HL-60 (cell line): ENCODE results near the gene ZNF821.

Experiments used
- DNase-seq, 2 experiments: peaks; one replicate each; pipeline ENCODE4 v3.0.0-alpha.2; 2010 to 2020; ENCODE audit warnings: low read depth in 1 of 2, low spot score in 1 of 2
- H3K27ac ChIP-seq: fragments of 250-450 bp; sonication (Bioruptor Pico); replicated peaks from 2 replicates; pipeline ENCODE4 v1.5.1; 2020; ENCODE audit warnings: mild to moderate bottlenecking, moderate library complexity
- H3K27me3 ChIP-seq: fragments of 250-450 bp; sonication (Bioruptor Pico); 2 replicates; pipeline ENCODE4 v1.5.1; 2021; ENCODE audit warnings: mild to moderate bottlenecking, moderate library complexity; ENCODE audit not compliant: insufficient read depth, poor library complexity, severe bottlenecking
- H3K4me3 ChIP-seq: replicated peaks from 2 replicates; pipeline ENCODE4 v1.5.1; 2011; ENCODE audit warnings: mild to moderate bottlenecking, control low read depth, low read length; ENCODE audit not compliant: insufficient read depth
- CTCF ChIP-seq: IDR thresholded peaks from one replicate; pipeline ENCODE4 v1.5.1; 2011; ENCODE audit warnings: low read length, control low read depth, inconsistent platforms; ENCODE audit not compliant: insufficient read depth
- GABPA ChIP-seq: IDR thresholded peaks from 2 replicates; pipeline ENCODE4 v1.6.1; 2012; ENCODE audit warnings: low read depth
- POLR2AphosphoS5 ChIP-seq: IDR thresholded peaks from 2 replicates; pipeline ENCODE4 v1.6.1; 2012; ENCODE audit warnings: low read depth
- SPI1 ChIP-seq: IDR thresholded peaks from 2 replicates; pipeline ENCODE4 v1.6.1; 2012; ENCODE audit warnings: low read depth, mild to moderate bottlenecking, borderline replicate concordance
- long read RNA-seq: library from polyadenylated mRNA; unstranded; transcript quantifications from one replicate; pipeline ENCODE4 v2.0.0, GENCODE V29; 2020
- TF ChIP-seq, protein P1 (sequence below): IDR thresholded peaks from 2 replicates; pipeline ENCODE4 v1.6.1; 2012; ENCODE audit warnings: low read depth; ENCODE audit not compliant: insufficient replicate concordance

Gene ZNF821
- long read RNA-seq, transcript ZNF821-202 (8 exons, 2,000 nt) = major isoform, 7 of 23 reads
- long read RNA-seq, partial matches to known transcripts = 0 of 23 reads
- long read RNA-seq, other reads (novel, unspliced or antisense) = 12 of 23 reads

- TF ChIP-seq SPI1 (no peak), CTCF (no peak), GABPA (no peak), POLR2AphosphoS5 (no peak)
- TF ChIP-seq, protein P1, sequence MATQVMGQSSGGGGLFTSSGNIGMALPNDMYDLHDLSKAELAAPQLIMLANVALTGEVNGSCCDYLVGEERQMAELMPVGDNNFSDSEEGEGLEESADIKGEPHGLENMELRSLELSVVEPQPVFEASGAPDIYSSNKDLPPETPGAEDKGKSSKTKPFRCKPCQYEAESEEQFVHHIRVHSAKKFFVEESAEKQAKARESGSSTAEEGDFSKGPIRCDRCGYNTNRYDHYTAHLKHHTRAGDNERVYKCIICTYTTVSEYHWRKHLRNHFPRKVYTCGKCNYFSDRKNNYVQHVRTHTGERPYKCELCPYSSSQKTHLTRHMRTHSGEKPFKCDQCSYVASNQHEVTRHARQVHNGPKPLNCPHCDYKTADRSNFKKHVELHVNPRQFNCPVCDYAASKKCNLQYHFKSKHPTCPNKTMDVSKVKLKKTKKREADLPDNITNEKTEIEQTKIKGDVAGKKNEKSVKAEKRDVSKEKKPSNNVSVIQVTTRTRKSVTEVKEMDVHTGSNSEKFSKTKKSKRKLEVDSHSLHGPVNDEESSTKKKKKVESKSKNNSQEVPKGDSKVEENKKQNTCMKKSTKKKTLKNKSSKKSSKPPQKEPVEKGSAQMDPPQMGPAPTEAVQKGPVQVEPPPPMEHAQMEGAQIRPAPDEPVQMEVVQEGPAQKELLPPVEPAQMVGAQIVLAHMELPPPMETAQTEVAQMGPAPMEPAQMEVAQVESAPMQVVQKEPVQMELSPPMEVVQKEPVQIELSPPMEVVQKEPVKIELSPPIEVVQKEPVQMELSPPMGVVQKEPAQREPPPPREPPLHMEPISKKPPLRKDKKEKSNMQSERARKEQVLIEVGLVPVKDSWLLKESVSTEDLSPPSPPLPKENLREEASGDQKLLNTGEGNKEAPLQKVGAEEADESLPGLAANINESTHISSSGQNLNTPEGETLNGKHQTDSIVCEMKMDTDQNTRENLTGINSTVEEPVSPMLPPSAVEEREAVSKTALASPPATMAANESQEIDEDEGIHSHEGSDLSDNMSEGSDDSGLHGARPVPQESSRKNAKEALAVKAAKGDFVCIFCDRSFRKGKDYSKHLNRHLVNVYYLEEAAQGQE = no peak
- DNase-seq = peak; percentile 56 to 67
- peak within 1 kb of the TSS; percentile 39; the same call in 1 of the 2 replicates for H3K27ac ChIP-seq
- no peaks in the 10 kb centered on the region for H3K27me3 ChIP-seq
- peak within 1 kb of the TSS; percentile 84 for H3K4me3 ChIP-seq
Observed at GRCh38 chr16:71883849-71884638, at the start of gene ZNF821. ZNF821 (minus strand) TSS chr16:71884182; CDS start chr16:71879946, 4,236 bp downstream.

DNA sequence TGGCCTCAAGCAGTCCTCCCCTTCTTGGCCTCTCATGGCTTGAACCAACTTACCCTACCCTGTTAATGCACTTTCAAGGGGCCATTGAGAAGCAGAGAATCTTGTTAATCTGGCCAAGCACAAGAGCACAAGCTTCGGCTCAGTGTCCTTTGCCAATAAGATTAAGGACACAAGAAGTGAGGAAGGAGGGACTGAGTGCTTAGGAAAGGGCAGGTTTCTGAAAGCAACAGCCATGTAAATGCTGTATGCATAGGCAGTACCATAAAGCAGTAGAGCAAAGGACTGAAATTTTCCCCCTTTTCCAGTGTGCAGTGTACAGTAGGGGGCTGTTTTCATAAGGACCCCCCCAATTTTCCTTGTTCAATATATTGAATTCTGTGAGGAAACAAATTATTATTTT is 49.0 kb upstream of the ZNF821 start:
- Histone ChIP-seq H3K27me3 (no peaks in the 10 kb centered on the region), H3K4me3 (no peak overlapping the region), H3K27ac (no peak overlapping the region)
- DNase-seq = no peak
- TF ChIP-seq, protein P1 = no peak
- TF ChIP-seq SPI1 (no peak), GABPA (no peak), CTCF (no peak)

GRCh38 chr16:71931599-71931998 is 47.6 kb upstream of the ZNF821 start:
- no peak for DNase-seq
- TF ChIP-seq CTCF (no peak), GABPA (no peak), SPI1 (no peak), POLR2AphosphoS5 (no peak)
- TF ChIP-seq, protein P1 = no peak
- H3K27me3 ChIP-seq = no peaks in the 10 kb centered on the region
- no peak overlapping the region for H3K27ac ChIP-seq
- H3K4me3 ChIP-seq = no peak overlapping the region
